GM19238 (cell line): ENCODE data around the gene BRIP1.
"Not testable (repeated sequence)": the region's sequence is repeated elsewhere in the genome, so short reads cannot be mapped to it uniquely, and the experiment has no call there.

Source experiments
- DNase-seq: peaks from one replicate; pipeline ENCODE4 v3.0.0; 2011; ENCODE audit warnings: low spot score; ENCODE audit not compliant: insufficient read length

BRIP1 gene

GRCh38 chr17:61805399-61805798, 57.9 kb downstream of the BRIP1 start:
- no peak for DNase-seq

GRCh38 chr17:61803796-61804195, 59.5 kb downstream of the BRIP1 start:
- DNase-seq = no peak

- no peak for DNase-seq
These were observed 60.1 kb downstream of the BRIP1 start for GRCh38 chr17:61803216-61803615.

- no peak for DNase-seq
These were observed 63.4 kb downstream of the BRIP1 start for GRCh38 chr17:61799812-61800484.

GRCh38 chr17:61797283-61797682, 66.0 kb downstream of the BRIP1 start:
- no peak for DNase-seq

- no peak for DNase-seq
These were observed 67.8 kb downstream of the BRIP1 start for GRCh38 chr17:61795546-61795945.

GRCh38 chr17:61794792-61795191, 68.5 kb downstream of the BRIP1 start:
- no peak for DNase-seq

- no peak for DNase-seq
These were observed 69.1 kb downstream of the BRIP1 start for GRCh38 chr17:61794242-61794641.

GRCh38 chr17:61793565-61793964, 69.8 kb downstream of the BRIP1 start:
- DNase-seq = no peak

GRCh38 chr17:61789872-61790271, 73.5 kb downstream of the BRIP1 start:
- DNase-seq = no peak

- DNase-seq = no peak
These were observed 77.2 kb downstream of the BRIP1 start for GRCh38 chr17:61786088-61786487.

GRCh38 chr17:61784510-61784909, 78.8 kb downstream of the BRIP1 start:
- no peak for DNase-seq

GRCh38 chr17:61783556-61784304, 79.6 kb downstream of the BRIP1 start:
- no peak for DNase-seq

GRCh38 chr17:61783120-61783519, 80.2 kb downstream of the BRIP1 start:
- DNase-seq = no peak

GRCh38 chr17:61782683-61783082, 80.6 kb downstream of the BRIP1 start:
- DNase-seq = no peak

GRCh38 chr17:61775364-61775763, 88.0 kb downstream of the BRIP1 start:
- DNase-seq = no peak

- no peak for DNase-seq
These were observed 88.6 kb downstream of the BRIP1 start for GRCh38 chr17:61774724-61775123.

GRCh38 chr17:61774087-61774486, 89.2 kb downstream of the BRIP1 start:
- DNase-seq = not testable (repeated sequence)

GRCh38 chr17:61770752-61771533, 92.4 kb downstream of the BRIP1 start:
- DNase-seq = no peak

- DNase-seq = no peak
These were observed 93.3 kb downstream of the BRIP1 start for GRCh38 chr17:61770043-61770442.

- no peak for DNase-seq
These were observed 94.9 kb downstream of the BRIP1 start for GRCh38 chr17:61768405-61768804.

GRCh38 chr17:61766520-61766919, 96.8 kb downstream of the BRIP1 start:
- no peak for DNase-seq
